HepG2 (cell line): ENCODE results near the gene TMEM182. TPM values are rescaled to one million over a fixed set of nuclear protein-coding genes. Genes with fewer than 3 reads are reported as not detected.

Source experiments
- ATAC-seq: fragments of 200-7000 bp; cut with Tn5 transposase; 3 replicates; pipeline ENCODE4 v1.9.1; 2020; ENCODE audit warnings: mild to moderate bottlenecking, moderate library complexity
- BruUV-seq: library from RNA; stranded (reverse); fragments of 400-500 nt; replicated peaks from 2 replicates; lab custom pipeline; 2021; lab: Mats Ljungman, UMichigan
- CTCF ChIA-PET: fragments of 300-600 bp; formaldehyde crosslinking; extraction: SDS; loops from one replicate; lab custom pipeline; 2021; ENCODE audit warnings: low total read pairs, inconsistent platforms, low intra/inter-chr PET ratio; lab: Yijun Ruan, JAX
- POLR2A ChIA-PET: fragments of 350-600 bp; sonication (Branson Sonifier 250); formaldehyde crosslinking; loops from one replicate; lab custom pipeline; 2020; ENCODE audit warnings: antibody characterized with exemption, inconsistent platforms; lab: Yijun Ruan, JAX
- DNase-seq: peaks from one replicate; pipeline ENCODE4 v3.0.0-alpha.2; 2015; ENCODE audit warnings: low spot score
- FAIRE-seq: peaks from 3 replicates; lab custom pipeline; 2011; peaks lifted over from hg19 to GRCh38; lab: Jason Lieb, UNC
- H2AFZ ChIP-seq: one replicate; pipeline ENCODE4 v1.6.1; 2011; ENCODE audit warnings: low read length, inconsistent platforms
- H3K27ac ChIP-seq: fragments of 300-600 bp; 3 replicates; pipeline ENCODE4 v1.8.0; 2011; ENCODE audit warnings: mixed run types, mild to moderate bottlenecking, mixed read lengths, low read length, inconsistent platforms; ENCODE audit not compliant: insufficient read depth; ENCODE audit errors: extremely low read length
- H3K27me3 ChIP-seq, 2 experiments: fragments of 200-600 bp in 1 of 2; 2 replicates in 1 of 2; 3 replicates in 1 of 2; pipeline versions ENCODE4 v1.6.0 to v1.8.0; 2011; ENCODE audit warnings: low read length in 2 of 2, mild to moderate bottlenecking in 2 of 2, moderate library complexity in 2 of 2, inconsistent platforms in 1 of 2; ENCODE audit not compliant: insufficient read depth in 2 of 2, control insufficient read depth in 1 of 2
- H3K36me3 ChIP-seq, 2 experiments: fragments of 200-600 bp in 1 of 2; replicated peaks in 1 of 2; 2 replicates in 1 of 2; 3 replicates in 1 of 2; pipeline versions ENCODE4 v1.5.1 to v1.8.0; 2011; ENCODE audit warnings: low read length in 2 of 2, inconsistent platforms in 1 of 2; ENCODE audit not compliant: insufficient read depth in 2 of 2, control insufficient read depth in 1 of 2
- H3K4me1 ChIP-seq: 2 replicates; pipeline ENCODE4 v1.5.1; 2012; ENCODE audit warnings: low read length, inconsistent platforms; ENCODE audit not compliant: insufficient read depth
- H3K4me2 ChIP-seq: 2 replicates; pipeline ENCODE4 v1.6.0; 2011; ENCODE audit warnings: low read depth, low read length, inconsistent platforms
- H3K4me3 ChIP-seq, 3 experiments: fragments of 200-600 bp in 1 of 3; sonication (generic), shearing (Covaris generic) in 1 of 3; replicated peaks in 1 of 3; 2 replicates each; pipeline ENCODE4 v1.5.1; 2011 to 2016; ENCODE audit warnings: low read length in 3 of 3, inconsistent platforms in 2 of 3, low read depth in 2 of 3, mild to moderate bottlenecking in 2 of 3, control low read depth in 1 of 3, mixed read lengths in 1 of 3; ENCODE audit not compliant: insufficient read depth in 1 of 3
- H3K79me2 ChIP-seq: one replicate; pipeline ENCODE4 v1.6.1; 2011; ENCODE audit warnings: low read length, inconsistent platforms; ENCODE audit not compliant: insufficient read depth
- H3K9ac ChIP-seq: 2 replicates; pipeline ENCODE4 v1.6.0; 2011; ENCODE audit warnings: mild to moderate bottlenecking, low read depth, low read length, inconsistent platforms; ENCODE audit not compliant: insufficient read depth
- H3K9me3 ChIP-seq: 2 replicates; pipeline ENCODE4 v1.5.1; 2012; ENCODE audit warnings: mild to moderate bottlenecking, low read length
- H4K20me1 ChIP-seq: 2 replicates; pipeline ENCODE4 v1.6.0; 2011; ENCODE audit warnings: inconsistent platforms, mild to moderate bottlenecking, low read length, moderate library complexity; ENCODE audit not compliant: insufficient read depth
- KDM5A ChIP-seq: fragments of 200-600 bp; sonication (generic); IDR thresholded peaks from 2 replicates; pipeline ENCODE4 v1.7.0; 2018; ENCODE audit warnings: antibody characterized with exemption, mild to moderate bottlenecking, low read length, borderline replicate concordance
- NCOA2 ChIP-seq: sonication (generic); formaldehyde crosslinking; IDR thresholded peaks from 2 replicates; pipeline ENCODE4 v1.8.0; 2022; ENCODE audit warnings: inconsistent platforms
- POLR2G ChIP-seq: fragments of 200-400 bp; formaldehyde crosslinking; IDR thresholded peaks from 2 replicates; pipeline ENCODE4 v1.6.1; 2018; ENCODE audit warnings: mild to moderate bottlenecking, low read depth, low read length, moderate library complexity
- RORA ChIP-seq: sonication (generic); formaldehyde crosslinking; IDR thresholded peaks from 2 replicates; pipeline ENCODE4 v1.5.0; 2020; ENCODE audit warnings: mild to moderate bottlenecking, missing genetic modification reagents, moderate library complexity
- SSRP1 ChIP-seq: IDR thresholded peaks from 2 replicates; pipeline ENCODE4 v1.6.1; 2016; ENCODE audit warnings: control low read depth
- ZBTB7B ChIP-seq: sonication (generic); formaldehyde crosslinking; IDR thresholded peaks from 2 replicates; pipeline ENCODE4 v1.4.0; 2020; ENCODE audit warnings: missing genetic modification reagents
- ZNF138 ChIP-seq: sonication (generic); formaldehyde crosslinking; IDR thresholded peaks from 2 replicates; pipeline ENCODE4 v1.5.0; 2020; ENCODE audit warnings: mild to moderate bottlenecking, low read depth, missing genetic modification reagents
- ZNF225 ChIP-seq: sonication (generic); formaldehyde crosslinking; IDR thresholded peaks from 2 replicates; pipeline ENCODE4 v1.4.0; 2020; ENCODE audit warnings: mild to moderate bottlenecking, missing genetic modification reagents
- ZNF274 ChIP-seq: sonication (generic); formaldehyde crosslinking; IDR thresholded peaks from 2 replicates; pipeline ENCODE4 v1.5.1; 2020; ENCODE audit warnings: mild to moderate bottlenecking, missing genetic modification reagents
- ZNF33B ChIP-seq: sonication (generic); formaldehyde crosslinking; IDR thresholded peaks from 2 replicates; pipeline ENCODE4 v1.5.1; 2020; ENCODE audit warnings: mild to moderate bottlenecking, missing genetic modification reagents
- ZNF510 ChIP-seq: sonication (generic); formaldehyde crosslinking; IDR thresholded peaks from 2 replicates; pipeline ENCODE4 v1.4.0; 2020; ENCODE audit warnings: low read depth, mild to moderate bottlenecking, missing genetic modification reagents
- ZNF629 ChIP-seq: sonication (generic); formaldehyde crosslinking; conservative IDR thresholded peaks from 2 replicates; pipeline ENCODE4 v1.5.0; 2020; ENCODE audit warnings: missing genetic modification reagents
- ZNF709 ChIP-seq: sonication (generic); formaldehyde crosslinking; IDR thresholded peaks from 2 replicates; pipeline ENCODE4 v1.5.0; 2020; ENCODE audit warnings: mild to moderate bottlenecking, missing genetic modification reagents
- ZNF720 ChIP-seq: sonication (generic); formaldehyde crosslinking; IDR thresholded peaks from 2 replicates; pipeline ENCODE4 v1.4.0; 2020; ENCODE audit warnings: missing genetic modification reagents
- WGBS: methylation state at CpG from one replicate; pipeline ENCODE4 v1.1.6; 2017; ENCODE audit warnings: low lambda C conversion rate; 5-methylcytosine and 5-hydroxymethylcytosine counted together
- in situ Hi-C: cut with HindIII; loops from 2 replicates; pipeline ENCODE4 v1.10.0; 2017; ENCODE audit warnings: low pct_unique_long_range_greater_than_20kb; ENCODE audit not compliant: extremely low pct_ligation_motif_present
- intact Hi-C: fragments of 100-400 bp; cut with micrococcal nuclease; formaldehyde crosslinking; loops from one replicate; pipeline ENCODE4 v1.10.0; 2022; ENCODE audit not compliant: unreplicated experiment
- polyA plus RNA-seq, 8 experiments: library from polyadenylated mRNA; depleted of rRNA in 3 of 8; stranded (reverse) in 7 of 8; unstranded in 1 of 8; fragments of >200 nt; fragmentation: Illumina TruSeq in 4 of 8; extraction: Trizol in 4 of 8; gene quantifications; 2 replicates each; pipeline versions ENCODE4 v1.2.1 to v1.2.3, GENCODE V29; 2011 to 2016; ENCODE audit warnings: low read depth in 4 of 8, missing spikeins in 1 of 8, mixed read lengths in 1 of 8; ENCODE audit not compliant: insufficient read depth in 1 of 8
- total RNA-seq, 5 experiments: library from RNA; depleted of rRNA; stranded (reverse); fragments of >200 nt; fragmentation: Illumina TruSeq; extraction: Trizol; gene quantifications; 2 replicates each; pipeline ENCODE4 v1.2.3, GENCODE V29; 2016; ENCODE audit warnings: low read depth in 1 of 5
- TF ChIP-seq, protein P1 (sequence below): sonication (generic); formaldehyde crosslinking; IDR thresholded peaks from 2 replicates; pipeline ENCODE4 v1.5.0; 2020; ENCODE audit warnings: missing genetic modification reagents
- TF ChIP-seq, protein P2 (sequence below): sonication (generic); formaldehyde crosslinking; IDR thresholded peaks from 2 replicates; pipeline ENCODE4 v1.4.0; 2020; ENCODE audit warnings: mild to moderate bottlenecking, low read depth, missing genetic modification reagents
- TF ChIP-seq, protein P3 (sequence below): sonication (generic); formaldehyde crosslinking; IDR thresholded peaks from 2 replicates; pipeline ENCODE4 v1.8.1; 2023; ENCODE audit warnings: mild to moderate bottlenecking, inconsistent platforms, moderate library complexity, missing genetic modification reagents, borderline replicate concordance

The TMEM182 gene
- total and polyA plus RNA-seq, 2 of the 13 experiments (the other 11 are each of a cell fraction or from before 2014, with no cell fraction given), result 8.7 to 8.9 TPM

DNA sequence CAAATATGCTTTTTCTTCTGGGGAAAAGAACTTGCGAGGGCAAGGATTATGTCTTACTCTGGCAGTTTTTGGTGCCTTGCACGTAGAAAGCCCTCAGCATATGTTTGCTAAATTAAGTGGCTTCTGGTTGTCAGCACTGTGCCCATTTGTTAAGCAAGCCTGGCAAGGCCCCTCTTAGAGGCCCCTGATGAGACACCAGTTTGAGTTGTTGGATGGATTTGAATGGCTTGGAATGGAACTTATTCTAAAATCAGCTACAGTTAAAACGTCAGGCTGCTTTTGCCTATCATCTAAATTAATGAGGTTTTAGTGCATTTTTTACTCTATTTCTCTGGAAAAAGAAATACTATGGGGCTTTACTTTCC lies 28.2 kb downstream of the TMEM182 start:
- in situ Hi-C loops, result no loop called here
- CTCF ChIA-PET, result no interaction called here
- no peak for FAIRE-seq

DNA sequence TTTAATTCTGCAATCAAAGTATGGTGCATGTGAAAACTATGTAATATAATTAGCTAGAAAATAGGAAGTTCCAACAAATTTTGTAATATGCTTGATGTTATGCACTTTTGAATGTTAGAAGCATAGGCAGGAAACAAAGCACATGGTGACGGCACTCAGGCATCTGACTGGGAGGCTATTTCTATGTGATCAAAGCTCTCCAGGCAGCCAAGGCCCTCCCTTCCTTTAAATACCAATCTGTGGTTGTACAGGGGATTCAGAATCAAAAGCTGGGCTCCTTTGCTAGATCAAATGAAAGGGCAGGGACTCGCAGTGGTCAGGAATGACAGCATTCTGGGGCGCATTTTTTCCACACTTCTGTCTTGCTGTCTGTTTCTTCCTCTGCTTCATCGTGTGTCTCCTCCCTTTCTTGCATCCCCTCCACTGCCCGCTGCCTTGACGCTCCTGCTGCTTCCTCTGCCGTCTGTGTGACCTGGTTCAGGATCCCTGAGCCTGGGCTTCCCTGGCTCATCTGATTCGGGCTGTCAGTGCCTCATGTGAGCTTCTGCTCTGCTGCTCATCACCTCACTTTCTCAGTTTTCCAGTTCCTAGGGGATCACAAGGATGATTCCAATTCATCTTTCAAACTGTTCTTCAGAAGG lies 30.9 kb downstream of the TMEM182 start:
- DNase-seq (no peak), FAIRE-seq (no peak), ATAC-seq (no peak)
- Histone ChIP-seq H2AFZ (no peak overlapping the region), H3K4me1 (peaks cover 20% of the 10 kb centered on the region), H3K9ac (no peak overlapping the region), H3K27ac (no peak overlapping the region), H3K4me3 (no peak overlapping the region), H3K9me3 (no peaks in the 10 kb centered on the region), H3K4me2 (no peak overlapping the region), H4K20me1 (no peaks in the 10 kb centered on the region), H3K36me3 (no peaks in the 10 kb centered on the region; a peak in 1 of 5 replicates), H3K79me2 (no peaks in the 10 kb centered on the region), H3K27me3 (no peaks in the 10 kb centered on the region)
- CTCF ChIA-PET, result no interaction called here
- in situ Hi-C loops, result no loop called here
- WGBS, result 92% methylated on average over 8 of the region's 8 CpGs
- BruUV-seq, result no TSS peak
- intact Hi-C loops, result no loop called here
- POLR2A ChIA-PET, result no interaction called here
- no peak for TF ChIP-seq RORA (CRISPR knock-in tag)
- no peak for TF ChIP-seq ZBTB7B
- TF ChIP-seq ZNF138 (CRISPR knock-in tag), result no peak
- no peak for TF ChIP-seq ZNF709 (CRISPR knock-in tag)
- no peak for TF ChIP-seq KDM5A
- no peak for TF ChIP-seq POLR2G
- TF ChIP-seq ZNF510 (CRISPR knock-in tag), result no peak
- TF ChIP-seq SSRP1 (CRISPR knock-in tag), result no peak
- TF ChIP-seq, protein P1, sequence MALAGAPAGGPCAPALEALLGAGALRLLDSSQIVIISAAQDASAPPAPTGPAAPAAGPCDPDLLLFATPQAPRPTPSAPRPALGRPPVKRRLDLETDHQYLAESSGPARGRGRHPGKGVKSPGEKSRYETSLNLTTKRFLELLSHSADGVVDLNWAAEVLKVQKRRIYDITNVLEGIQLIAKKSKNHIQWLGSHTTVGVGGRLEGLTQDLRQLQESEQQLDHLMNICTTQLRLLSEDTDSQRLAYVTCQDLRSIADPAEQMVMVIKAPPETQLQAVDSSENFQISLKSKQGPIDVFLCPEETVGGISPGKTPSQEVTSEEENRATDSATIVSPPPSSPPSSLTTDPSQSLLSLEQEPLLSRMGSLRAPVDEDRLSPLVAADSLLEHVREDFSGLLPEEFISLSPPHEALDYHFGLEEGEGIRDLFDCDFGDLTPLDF (CRISPR knock-in tag), result no peak
- TF ChIP-seq ZNF720 (CRISPR knock-in tag), result no peak
- no peak for TF ChIP-seq ZNF33B (CRISPR knock-in tag)
- TF ChIP-seq, protein P2, sequence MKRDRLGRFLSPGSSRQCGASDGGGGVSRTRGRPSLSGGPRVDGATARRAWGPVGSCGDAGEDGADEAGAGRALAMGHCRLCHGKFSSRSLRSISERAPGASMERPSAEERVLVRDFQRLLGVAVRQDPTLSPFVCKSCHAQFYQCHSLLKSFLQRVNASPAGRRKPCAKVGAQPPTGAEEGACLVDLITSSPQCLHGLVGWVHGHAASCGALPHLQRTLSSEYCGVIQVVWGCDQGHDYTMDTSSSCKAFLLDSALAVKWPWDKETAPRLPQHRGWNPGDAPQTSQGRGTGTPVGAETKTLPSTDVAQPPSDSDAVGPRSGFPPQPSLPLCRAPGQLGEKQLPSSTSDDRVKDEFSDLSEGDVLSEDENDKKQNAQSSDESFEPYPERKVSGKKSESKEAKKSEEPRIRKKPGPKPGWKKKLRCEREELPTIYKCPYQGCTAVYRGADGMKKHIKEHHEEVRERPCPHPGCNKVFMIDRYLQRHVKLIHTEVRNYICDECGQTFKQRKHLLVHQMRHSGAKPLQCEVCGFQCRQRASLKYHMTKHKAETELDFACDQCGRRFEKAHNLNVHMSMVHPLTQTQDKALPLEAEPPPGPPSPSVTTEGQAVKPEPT, result no peak
- TF ChIP-seq ZNF274 (CRISPR knock-in tag), result no peak

More for the DNA sequence above, 28.2 kb downstream of the TMEM182 start:
- Histone ChIP-seq H3K36me3 (peaks cover 0 to 3% of the 10 kb centered on the region in 2 experiments; a peak in 2 of 5 replicates), H4K20me1 (no peaks in the 10 kb centered on the region), H3K4me1 (no peaks in the 10 kb centered on the region), H3K79me2 (no peaks in the 10 kb centered on the region), H3K9me3 (no peaks in the 10 kb centered on the region), H3K9ac (no peak overlapping the region), H3K4me3 (no peak overlapping the region), H3K4me2 (no peak overlapping the region), H3K27ac (no peak overlapping the region), H2AFZ (no peak overlapping the region), H3K27me3 (no peaks in the 10 kb centered on the region)
- no TSS peak for BruUV-seq
- POLR2A ChIA-PET, result no interaction called here
- intact Hi-C loops, result no loop called here
- 94% methylated on average over 3 of the region's 3 CpGs for WGBS
- DNase-seq, result no peak
- TF ChIP-seq, protein P3, sequence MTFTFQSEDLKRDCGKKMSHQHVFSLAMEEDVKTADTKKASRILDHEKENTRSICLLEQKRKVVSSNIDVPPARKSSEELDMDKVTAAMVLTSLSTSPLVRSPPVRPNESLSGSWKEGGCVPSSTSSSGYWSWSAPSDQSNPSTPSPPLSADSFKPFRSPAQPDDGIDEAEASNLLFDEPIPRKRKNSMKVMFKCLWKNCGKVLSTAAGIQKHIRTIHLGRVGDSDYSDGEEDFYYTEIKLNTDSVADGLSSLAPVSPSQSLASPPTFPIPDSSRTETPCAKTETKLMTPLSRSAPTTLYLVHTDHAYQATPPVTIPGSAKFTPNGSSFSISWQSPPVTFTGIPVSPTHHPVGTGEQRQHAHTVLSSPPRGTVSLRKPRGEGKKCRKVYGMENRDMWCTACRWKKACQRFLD, result no peak
- TF ChIP-seq ZNF225 (CRISPR knock-in tag) (no peak), ZNF629 (CRISPR knock-in tag) (no peak), NCOA2 (CRISPR knock-in tag) (no peak)
- ATAC-seq, result no peak
